HG02970 (cell line): ENCODE measurements around the gene TINCR.
"Not testable (repeated sequence)": the region's sequence is repeated elsewhere in the genome, so short reads cannot be mapped to it uniquely, and the experiment has no call there.

Experiments
- ATAC-seq: cut with Tn5 transposase; IDR thresholded peaks from one replicate; pipeline ENCODE4 v1.9.1; 2021; ENCODE audit warnings: mild to moderate bottlenecking, moderate library complexity, moderate number of reproducible peaks; ENCODE audit not compliant: unreplicated experiment, low FRiP score

Gene TINCR

DNA sequence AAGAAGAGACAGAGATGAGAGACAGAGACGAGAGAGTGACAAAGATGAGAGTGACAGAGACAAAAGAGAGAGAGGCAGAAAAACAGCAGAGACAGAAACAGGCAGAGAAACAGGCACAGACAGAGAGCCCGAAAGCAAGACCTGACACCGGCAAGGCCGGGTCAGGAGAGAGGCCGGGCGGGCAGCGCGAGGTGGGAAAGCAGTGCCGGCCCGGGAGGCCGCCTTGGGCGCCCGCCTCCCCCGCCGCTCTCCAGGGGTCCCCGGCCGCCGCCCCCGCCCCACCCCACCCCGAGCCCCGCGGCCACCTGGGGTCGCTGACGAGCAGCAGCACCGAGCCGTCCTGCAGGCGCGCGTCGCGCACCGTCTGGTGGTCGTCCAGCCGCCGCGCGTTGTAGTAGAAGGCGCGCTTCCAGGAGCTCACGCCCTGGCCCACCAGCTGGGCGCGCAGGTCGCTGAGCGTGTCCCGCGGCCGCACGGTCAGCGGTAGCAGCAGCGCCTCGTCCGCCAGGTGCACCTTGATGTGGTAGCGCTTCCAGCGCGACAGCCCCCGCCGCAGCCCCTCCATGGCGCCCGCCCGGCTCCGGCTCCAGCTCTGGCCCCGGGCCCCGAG, at the start of gene TINCR:
Gene TINCR, minus strand, starts transcription at position 594 of the 610 bp plus-strand sequence.
- ATAC-seq = no peak

DNA sequence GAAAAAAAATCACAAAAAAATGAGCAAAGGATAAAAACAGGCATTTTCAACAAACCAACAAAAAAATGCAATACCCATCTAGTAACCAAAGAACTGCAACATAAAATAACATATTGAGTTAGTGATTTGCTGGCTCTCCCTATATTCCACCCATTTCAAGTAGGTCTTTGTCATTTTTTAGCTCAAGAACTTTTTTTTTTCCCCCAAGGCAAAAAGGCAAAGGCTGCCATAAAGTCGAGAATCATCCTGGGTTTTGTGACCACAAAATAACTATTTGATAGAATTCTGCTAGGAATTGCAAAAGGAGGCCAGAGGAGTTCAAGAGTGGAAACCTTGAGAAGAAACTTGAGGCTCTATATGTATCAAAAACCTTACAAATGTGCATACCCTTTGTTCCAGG, 49.3 kb upstream of the TINCR start:
- ATAC-seq = no peak

DNA sequence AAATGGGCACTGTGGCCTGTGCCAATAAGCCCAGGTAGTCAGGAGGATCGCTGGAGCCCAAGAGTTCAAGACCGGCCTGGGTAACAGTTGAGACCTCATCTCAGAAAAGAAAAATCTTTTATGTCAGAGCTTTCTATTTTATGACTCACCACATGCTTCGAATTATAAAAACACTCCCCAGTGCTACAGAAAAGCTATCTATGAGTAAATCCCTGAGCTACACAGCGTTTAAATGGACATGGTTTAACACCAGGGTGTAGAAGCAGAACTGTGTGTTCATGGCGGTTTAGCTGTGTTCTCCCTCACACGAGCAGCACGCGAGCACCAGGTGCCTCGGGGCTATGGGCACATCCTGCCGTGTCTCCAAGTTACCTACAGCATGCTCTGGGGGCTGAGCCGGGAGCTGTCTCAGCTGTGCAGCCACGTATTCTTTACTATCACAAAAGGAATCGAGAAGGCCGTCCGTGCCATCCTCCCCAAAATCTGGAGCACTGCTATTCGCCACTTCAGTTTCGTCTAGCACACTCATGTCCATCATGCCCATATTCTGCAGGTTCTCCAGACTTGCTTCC, 48.1 kb upstream of the TINCR start:
- ATAC-seq = no peak

DNA sequence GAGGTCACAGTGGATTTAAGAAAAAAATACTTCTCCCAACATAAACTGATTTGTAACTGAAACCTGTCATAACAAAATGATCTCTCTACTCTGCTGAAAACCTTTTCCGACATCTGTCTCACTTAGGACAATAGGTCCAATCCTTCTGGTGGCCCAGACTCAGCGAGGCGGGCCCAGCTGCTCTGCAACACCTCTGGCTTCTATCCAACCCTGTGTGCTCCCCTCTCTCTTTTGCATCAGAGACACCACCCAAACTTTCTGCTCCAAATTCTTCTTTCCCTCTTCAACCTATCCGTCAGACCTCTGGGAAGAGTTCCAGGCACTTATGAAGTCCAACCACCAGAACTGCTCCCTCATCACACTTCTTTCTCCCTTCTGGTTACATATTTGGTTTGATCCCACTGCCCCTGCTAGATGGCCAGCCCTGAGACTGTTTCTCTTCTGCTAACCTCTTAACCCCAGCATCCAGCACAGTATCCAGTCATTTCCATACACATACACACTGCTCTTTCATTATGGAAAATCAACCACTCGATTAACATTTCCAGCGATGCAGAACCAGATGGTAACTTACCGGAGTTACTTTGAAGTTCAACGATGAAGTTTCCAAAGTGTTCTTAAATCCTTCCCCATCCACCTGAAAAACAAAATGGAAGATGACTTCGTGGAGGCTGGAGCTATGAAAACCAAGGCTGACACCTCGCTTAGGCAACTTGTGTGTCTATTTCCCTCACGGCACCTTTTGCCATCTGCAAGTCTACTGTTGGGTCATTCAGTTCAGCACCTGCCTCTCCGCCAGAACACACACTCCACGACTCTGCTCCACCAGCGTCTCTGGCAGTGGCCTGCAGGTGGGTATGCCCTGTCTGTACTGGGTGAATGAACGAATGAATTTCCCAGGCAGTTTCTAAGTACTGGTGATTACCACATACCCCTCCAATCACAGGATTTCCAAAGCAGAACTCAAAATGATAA, 45.4 kb upstream of the TINCR start:
- no peak for ATAC-seq

DNA sequence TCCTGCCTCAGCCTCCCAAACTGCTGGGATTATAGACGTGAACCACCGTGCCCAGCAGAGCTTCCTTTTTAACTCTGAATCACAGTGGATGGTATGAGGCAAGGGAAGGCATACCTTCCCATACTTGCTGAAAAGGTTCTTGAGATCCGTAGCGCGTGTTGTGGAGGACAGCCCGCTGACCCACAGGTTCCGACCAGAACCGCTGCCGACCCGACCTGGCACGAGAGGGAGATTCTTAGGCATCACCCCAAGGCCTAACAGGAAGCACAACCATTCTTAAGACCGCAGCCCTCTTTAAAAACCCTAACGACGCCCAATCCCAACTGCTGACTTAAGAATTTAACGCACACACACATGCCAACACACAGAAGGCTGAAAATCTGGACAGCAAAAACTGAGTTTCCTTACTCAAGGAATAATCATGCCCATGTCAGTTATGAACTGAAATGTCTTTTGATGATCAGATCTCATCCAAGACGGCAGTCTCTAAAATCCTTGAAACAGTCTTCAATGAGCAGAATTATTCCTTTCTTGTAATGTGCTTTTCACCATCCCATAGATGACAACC, 42.2 kb upstream of the TINCR start:
- ATAC-seq = no peak

DNA sequence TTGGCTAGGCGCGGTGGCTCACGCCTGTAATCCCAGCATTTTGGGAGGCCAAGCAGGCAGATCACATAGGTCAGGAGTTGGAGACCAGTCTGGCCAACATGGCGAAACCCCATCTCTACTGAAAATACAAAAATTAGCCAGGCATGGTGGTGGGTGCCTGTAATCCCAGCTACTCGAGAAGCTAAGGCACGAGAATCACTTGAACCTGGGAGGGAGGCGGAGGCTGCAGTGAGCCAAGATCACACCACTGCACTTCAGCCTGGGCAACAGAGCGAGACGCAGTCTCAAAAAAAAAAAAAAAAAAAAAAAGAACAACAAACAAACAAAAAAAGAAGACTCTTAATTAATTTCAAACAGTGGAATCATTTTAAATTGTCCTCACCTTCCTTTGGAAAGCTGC, 41.0 kb upstream of the TINCR start:
- not testable (repeated sequence) for ATAC-seq

DNA sequence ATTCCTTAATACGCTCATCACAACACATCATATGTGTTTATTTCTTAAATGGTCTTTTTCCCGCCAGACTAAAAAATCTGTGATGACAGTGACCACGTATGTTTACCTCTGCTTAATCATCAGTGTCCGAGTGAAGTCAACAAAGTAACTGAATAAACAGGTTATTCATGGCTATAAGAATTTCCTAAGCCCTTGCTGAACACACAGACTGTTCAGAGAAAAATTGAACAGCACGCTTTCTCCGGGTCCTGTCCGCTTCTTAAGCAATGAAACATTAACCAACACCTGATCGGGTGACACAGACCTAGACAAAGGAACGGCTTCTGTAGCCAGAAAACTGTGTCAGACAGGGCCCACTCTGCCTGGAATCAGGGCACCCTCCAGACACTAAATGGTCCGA, 40.5 kb upstream of the TINCR start:
- no peak for ATAC-seq

DNA sequence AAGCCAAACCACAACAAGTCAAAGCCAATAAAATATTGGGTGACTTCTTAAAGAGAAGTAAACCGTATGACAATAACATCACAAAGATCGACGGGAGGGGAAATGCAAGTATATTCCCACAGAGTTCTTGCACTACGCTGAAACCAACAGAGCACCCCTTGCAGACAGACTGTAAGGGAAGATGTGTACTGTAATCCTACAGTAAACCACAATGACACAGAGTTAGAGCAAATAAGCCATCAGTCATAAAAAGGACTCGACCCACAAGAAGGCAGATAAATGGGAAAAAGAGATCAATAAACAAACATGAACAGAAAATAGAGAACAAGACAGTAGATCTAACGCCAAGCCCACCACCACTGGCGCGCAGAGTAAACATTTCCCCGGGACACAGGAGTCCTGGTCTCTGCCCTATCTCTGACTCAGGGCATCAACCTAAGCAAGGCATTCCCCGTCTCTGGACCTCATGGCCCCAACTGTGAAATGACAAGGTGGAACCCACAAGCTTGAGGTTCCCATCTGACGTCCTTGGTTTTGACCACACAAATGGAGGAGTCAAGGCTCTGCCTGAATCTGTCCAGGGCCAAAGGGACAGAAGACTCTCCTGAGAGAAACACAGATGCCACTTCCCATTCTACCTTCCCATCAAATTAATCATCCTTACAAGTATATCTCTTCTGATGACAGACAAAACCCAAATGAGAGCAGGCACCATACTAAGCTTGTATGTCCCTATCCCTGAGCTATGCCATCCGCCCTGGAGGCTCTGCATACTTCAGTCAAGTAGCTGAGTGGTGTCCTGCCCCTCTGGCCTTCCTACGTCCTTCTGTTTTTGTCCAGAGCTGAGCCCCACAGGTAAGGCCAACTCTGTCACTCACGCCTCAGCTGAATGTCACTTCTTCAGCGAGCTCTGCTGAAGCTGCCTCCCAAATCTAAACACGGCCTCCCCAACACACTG, 39.8 kb upstream of the TINCR start:
- no peak for ATAC-seq

DNA sequence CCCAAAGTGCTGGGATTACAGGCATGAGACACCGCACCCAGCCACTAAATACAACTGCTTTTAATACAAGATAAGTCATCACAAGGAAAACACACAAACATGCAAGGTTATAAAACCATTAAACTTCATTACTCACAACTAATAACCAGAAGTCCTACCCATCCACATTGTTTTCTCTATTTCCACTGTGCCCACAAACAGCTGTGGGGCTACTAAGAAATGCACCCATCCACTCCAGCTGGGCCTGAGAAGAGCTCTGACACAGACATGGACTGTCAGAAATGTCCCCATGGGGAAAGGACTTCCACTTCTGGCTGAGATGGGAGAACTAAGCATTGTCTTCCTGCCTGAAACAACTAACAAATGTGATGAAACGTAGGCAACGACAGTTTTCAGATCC, 37.6 kb upstream of the TINCR start:
- no peak for ATAC-seq

DNA sequence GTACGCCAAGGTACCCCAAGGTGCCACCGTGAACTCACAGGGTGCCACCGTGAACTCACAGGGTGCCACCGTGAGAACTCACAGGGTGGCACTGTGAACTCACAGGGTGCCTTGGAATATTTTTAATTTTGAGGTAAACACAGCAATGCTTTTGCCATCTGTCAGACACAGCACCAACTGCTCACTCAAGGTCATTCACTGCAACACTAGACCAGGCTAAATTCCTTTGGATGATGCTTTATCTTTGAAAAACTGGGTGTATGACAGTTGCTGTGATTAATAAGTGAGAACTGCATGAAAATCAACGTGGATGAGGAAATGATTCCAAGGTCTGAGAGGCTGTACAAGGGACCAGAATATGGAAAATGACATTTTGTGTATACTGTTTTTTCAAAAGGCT, 35.9 kb upstream of the TINCR start:
- ATAC-seq = no peak

DNA sequence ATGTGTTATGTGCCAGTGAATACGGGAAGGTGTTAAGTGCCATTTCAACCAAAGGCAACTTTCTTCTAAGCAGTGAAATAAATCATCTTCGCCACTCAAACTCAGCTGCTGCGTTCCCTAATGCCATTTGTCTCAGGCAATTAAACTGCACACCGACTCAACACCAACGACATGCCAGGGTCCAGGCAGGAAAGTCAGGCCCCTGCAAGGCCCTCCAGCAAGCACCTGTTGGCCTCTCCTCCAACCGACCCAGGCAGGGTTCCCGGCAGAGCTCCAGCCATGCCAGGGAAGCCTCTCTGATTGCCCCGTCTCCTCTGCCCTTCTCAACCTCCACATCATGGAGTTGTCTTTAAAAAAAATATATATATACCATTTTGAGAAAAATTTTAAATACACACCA, 33.0 kb upstream of the TINCR start:
- no peak for ATAC-seq

DNA sequence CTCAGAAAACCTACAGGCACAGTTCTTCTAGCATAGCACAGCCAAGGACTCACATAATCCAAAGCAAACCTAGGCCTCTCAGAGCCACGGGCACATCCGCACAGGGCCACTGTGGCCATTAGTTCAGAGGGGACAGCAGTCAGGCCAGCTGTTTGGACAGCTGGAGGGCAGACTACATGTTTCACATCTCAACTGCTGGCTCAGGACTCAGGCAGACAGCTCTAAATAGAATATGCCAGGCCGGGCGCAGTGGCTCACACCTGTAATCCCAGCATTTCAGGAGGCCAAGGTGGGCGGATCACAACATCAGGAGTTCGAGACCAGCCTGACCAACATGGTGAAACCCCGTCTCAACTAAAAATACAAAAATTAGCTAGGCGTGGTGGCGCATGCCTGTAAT, 28.0 kb upstream of the TINCR start:
- no peak for ATAC-seq

DNA sequence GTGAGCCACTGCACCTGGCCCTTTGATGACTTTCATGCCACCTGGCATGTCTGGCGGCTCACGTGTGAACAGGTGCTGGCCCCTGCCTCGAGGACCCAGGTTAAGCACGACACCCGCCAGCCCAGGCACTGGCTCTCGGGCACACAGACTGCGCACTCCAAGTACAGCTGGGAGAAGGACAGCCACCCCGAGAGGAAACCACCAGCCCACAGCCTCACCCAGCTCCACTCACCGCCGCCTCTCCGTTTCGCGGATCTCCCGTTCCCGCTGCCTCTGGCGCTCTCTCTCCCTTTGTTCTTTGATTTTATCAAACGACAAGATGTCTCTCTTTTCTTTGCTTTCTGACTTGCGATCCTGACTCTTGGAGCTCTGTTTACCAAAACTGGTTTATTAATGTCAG, 27.4 kb upstream of the TINCR start:
- ATAC-seq = no peak

DNA sequence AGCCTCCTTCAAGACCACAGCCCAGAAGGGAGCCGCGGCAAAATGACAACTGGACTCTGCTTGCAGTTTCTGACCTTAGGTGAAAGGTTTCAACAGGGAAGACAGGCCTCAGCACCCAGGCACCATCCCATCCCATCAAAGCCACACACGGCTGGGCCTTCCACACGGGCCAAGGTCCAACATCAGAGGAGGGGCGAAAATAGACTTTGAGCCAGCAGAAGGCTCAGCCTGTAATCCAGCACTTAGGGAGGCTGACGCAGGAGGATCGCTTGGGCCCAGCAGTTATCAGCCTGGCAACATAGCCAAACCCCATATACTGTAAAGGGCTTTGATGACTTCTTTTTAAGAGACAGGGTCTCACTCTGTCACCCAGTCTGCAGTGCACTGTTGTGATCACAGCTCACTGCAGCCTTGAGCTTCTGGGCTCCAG, 26.8 kb upstream of the TINCR start:
- ATAC-seq = no peak

DNA sequence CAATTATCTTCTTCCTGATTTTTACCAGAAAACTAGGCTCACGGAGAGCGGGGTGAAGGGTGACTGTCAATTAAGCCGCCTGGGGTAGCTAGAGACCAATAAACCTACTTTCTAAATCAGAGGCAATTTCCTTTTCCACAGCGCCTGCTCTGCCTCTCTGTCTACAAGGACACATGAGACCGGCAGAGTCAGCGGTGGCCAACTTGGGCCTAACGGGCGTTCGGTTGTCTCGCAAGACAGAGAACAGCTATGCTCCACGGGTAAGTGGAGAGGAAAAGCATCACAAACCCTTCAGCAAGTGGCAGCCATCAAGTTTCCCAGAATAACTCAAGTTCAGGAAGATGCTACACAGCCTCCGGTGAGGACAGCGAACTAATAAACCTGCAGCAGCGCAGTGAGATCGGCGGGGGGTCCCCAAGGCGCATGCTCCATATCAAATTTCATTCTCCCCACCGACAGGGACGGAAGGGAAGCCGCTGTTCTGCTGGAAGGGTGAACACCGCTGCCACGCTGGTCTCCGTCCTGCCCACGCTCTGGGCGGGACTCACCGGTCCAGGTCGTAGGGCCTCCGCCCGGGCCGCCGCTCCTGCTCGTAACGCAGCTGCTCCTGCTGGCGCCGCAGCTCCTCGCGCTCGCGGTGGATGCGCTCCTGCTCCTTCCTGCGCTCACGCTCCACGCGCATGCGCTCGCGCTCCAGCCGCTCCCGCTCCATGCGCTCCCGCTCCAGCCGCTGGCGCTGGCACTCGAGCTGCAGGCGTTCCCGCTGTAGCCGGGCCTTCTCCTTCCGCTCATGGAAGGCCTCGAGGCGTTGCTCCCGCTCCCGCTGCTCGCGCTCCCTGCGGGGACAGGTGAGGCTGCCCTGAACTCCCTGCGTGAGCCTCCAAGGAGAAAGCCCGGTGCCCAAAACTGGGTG, 25.8 kb upstream of the TINCR start:
- no peak for ATAC-seq

DNA sequence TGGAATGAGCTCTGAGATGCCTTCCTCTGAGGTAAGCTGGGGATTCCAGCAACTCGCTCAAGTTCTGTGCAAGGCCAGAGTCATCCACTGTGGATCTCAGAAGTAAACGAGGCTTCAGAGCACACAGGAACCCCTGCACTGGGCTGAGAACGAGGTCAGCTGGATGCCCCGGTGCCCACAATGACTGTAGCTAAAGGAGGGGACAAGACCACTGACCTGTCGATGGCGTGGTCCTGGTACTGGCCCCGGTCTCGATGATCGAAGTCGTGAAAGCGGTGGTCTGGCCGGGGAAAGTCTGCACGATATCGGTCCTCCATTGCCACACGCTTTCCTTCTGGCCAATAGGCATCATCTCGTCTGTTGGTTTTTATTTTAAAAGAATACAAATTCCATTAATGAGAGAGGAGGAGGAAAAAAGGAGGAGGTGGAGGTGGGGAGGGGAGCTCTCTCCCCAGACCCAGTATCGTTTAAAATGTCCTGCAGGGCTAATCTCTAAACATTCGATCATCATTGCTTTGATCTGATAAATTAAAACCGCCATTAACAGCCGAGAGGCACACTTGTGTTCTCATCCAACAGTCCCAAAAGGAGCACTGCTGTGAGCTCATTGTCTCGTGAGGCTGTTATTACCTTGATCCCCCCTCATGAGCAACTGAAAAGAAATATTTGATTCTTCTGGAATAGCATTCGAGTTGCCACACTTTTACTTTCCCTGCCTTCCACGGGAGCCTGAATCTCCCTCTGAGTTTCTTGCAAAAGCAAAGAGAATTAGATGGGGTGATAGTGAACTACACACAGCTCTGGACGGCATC, 25.0 kb upstream of the TINCR start:
- no peak for ATAC-seq

DNA sequence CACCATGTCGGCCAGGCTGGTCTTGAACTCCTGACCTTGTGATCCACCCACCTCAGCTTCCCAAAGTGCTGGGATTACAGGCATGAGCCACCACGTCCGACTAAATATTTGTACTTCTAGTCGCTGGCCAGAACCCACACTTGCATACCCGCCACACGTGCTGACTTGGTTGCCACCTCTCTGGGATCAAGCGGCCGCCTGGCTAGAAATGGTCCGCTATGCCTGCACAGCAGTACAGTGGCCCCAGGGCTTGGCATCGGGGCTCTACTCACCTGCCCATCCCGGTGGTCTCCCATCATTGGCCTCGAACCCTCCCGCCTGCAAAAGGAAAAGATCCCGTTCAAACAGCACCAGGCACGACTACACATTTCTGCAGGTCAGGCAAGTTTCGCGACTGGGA, 23.7 kb upstream of the TINCR start:
- ATAC-seq = no peak

DNA sequence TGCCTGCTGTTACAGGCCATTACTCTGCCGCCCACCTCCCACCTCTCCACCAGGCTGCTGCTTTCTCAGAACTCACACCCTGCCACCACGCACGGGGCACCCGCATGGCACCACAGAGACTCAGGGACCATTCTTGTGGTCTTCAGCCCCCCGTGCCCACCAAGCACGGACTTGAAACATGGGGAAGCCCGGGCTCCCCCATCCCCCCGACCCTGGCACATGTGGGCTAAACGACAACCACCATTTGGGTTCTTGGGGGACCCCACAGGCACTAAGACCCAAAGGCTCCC, 23.1 kb upstream of the TINCR start:
- no peak for ATAC-seq
